Loucy (cell line): ENCODE measurements around the gene LRRC71.

Experiments used
- H2AFZ ChIP-seq: fragments of 200-600 bp; sonication (generic); 2 replicates; pipeline ENCODE4 v1.6.0; 2016; ENCODE audit warnings: antibody characterized with exemption, mild to moderate bottlenecking, low read length, moderate library complexity
- H3F3A ChIP-seq: fragments of 200-600 bp; 2 replicates; pipeline ENCODE4 v1.6.0; 2016; ENCODE audit warnings: antibody characterized with exemption, low read depth, mild to moderate bottlenecking
- H3K27me3 ChIP-seq: fragments of 200-600 bp; sonication (generic); 2 replicates; pipeline ENCODE4 v1.6.1; 2014; ENCODE audit warnings: low read length, mild to moderate bottlenecking; ENCODE audit not compliant: insufficient read depth, poor library complexity, severe bottlenecking
- H3K36me3 ChIP-seq: fragments of 200-600 bp; sonication (generic); 2 replicates; pipeline ENCODE4 v1.6.1; 2016; ENCODE audit warnings: low read length; ENCODE audit not compliant: insufficient read depth
- H3K4me1 ChIP-seq: fragments of 200-600 bp; sonication (generic); 2 replicates; pipeline ENCODE4 v1.5.1; 2014; ENCODE audit warnings: low read length, mild to moderate bottlenecking; ENCODE audit not compliant: insufficient read depth, poor library complexity, severe bottlenecking
- H3K4me2 ChIP-seq: fragments of 200-600 bp; sonication (generic); 2 replicates; pipeline ENCODE4 v1.6.0; 2014; ENCODE audit warnings: antibody characterized with exemption, low read length, low read depth, mild to moderate bottlenecking; ENCODE audit not compliant: poor library complexity, severe bottlenecking
- H3K4me3 ChIP-seq: fragments of 200-600 bp; sonication (generic); 2 replicates; pipeline ENCODE4 v1.5.1; 2014; ENCODE audit warnings: low read length, mild to moderate bottlenecking, mixed read lengths; ENCODE audit not compliant: poor library complexity, severe bottlenecking
- H3K79me2 ChIP-seq: fragments of 200-600 bp; sonication (generic); 2 replicates; pipeline ENCODE4 v1.6.1; 2014; ENCODE audit warnings: low read length; ENCODE audit not compliant: insufficient read depth
- H3K9ac ChIP-seq: fragments of 200-600 bp; sonication (generic); 2 replicates; pipeline ENCODE4 v1.6.0; 2014; ENCODE audit warnings: mild to moderate bottlenecking, low read depth, low read length, moderate library complexity; ENCODE audit not compliant: poor library complexity, severe bottlenecking
- H3K9me2 ChIP-seq: fragments of 200-600 bp; sonication (generic); replicated peaks from 2 replicates; pipeline ENCODE4 v1.6.1; 2016; ENCODE audit warnings: low read depth, low read length, mixed read lengths
- H3K9me3 ChIP-seq: fragments of 200-600 bp; sonication (generic); 2 replicates; pipeline ENCODE4 v1.6.1; 2014; ENCODE audit warnings: mild to moderate bottlenecking, antibody characterized with exemption, low read length, low read depth; ENCODE audit not compliant: insufficient read depth
- H4K20me1 ChIP-seq: fragments of 200-600 bp; sonication (generic); 2 replicates; pipeline ENCODE4 v1.6.0; 2014; ENCODE audit warnings: antibody characterized with exemption, low read length, mild to moderate bottlenecking; ENCODE audit not compliant: insufficient read depth, poor library complexity, severe bottlenecking
- EZH2phosphoT487 ChIP-seq: fragments of 200-600 bp; IDR thresholded peaks from 2 replicates; pipeline ENCODE4 v1.6.1; 2018; ENCODE audit warnings: antibody characterized with exemption, mild to moderate bottlenecking, moderate library complexity, borderline replicate concordance
- TF ChIP-seq, protein P1 (sequence below): fragments of 200-600 bp; sonication (generic); conservative IDR thresholded peaks from 2 replicates; pipeline ENCODE4 v1.5.1; 2014; ENCODE audit warnings: mild to moderate bottlenecking, antibody characterized with exemption, low read length

LRRC71 gene

DNA sequence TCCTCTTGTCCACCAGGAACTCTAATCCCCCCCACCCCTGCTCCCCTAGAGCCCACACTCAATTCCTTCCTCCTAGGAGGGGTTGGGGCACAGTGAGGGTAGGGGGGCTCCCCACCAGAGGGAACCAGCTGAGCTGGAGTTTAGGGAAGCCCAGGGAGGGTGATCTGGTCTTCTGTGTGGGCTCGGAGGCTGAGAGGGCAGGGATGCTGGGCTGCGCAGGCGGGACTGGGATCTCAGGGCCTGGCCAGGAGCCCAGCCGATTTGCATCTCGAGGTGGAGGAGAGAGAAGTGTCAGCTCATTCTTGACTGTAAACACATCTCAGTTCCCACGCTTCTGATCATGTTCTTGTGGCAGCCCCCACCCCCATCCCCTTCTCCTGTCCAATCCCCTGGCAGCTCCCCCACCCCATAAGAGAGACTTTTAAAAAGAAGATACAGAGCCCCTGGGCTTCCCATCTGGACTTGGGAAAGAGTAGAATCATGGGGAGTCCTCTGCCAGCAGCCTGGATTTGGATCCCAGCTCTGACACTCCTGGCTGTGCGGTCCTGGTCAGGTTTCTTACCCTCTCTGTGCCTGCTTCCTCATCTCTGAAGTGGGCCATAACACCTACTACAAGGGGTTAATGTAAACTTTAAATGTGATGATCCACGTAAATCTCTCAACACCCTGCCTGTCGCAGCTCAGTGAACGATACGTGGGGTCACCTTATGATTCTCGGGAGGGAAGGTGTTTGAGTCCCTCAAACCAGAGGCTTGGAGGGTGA is 20.3 kb upstream of the LRRC71 start:
- no peaks in the 10 kb centered on the region for H4K20me1 ChIP-seq
- H3K4me1 ChIP-seq, result no peaks in the 10 kb centered on the region
- H2AFZ ChIP-seq, result no peak overlapping the region
- H3K4me2 ChIP-seq, result no peak overlapping the region
- TF ChIP-seq, protein P1, sequence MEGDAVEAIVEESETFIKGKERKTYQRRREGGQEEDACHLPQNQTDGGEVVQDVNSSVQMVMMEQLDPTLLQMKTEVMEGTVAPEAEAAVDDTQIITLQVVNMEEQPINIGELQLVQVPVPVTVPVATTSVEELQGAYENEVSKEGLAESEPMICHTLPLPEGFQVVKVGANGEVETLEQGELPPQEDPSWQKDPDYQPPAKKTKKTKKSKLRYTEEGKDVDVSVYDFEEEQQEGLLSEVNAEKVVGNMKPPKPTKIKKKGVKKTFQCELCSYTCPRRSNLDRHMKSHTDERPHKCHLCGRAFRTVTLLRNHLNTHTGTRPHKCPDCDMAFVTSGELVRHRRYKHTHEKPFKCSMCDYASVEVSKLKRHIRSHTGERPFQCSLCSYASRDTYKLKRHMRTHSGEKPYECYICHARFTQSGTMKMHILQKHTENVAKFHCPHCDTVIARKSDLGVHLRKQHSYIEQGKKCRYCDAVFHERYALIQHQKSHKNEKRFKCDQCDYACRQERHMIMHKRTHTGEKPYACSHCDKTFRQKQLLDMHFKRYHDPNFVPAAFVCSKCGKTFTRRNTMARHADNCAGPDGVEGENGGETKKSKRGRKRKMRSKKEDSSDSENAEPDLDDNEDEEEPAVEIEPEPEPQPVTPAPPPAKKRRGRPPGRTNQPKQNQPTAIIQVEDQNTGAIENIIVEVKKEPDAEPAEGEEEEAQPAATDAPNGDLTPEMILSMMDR, result no peak
- no peak for TF ChIP-seq EZH2phosphoT487
- no peaks in the 10 kb centered on the region for H3K9me3 ChIP-seq
- H3K27me3 ChIP-seq, result no peaks in the 10 kb centered on the region
- no peaks in the 10 kb centered on the region for H3K36me3 ChIP-seq
- no peaks in the 10 kb centered on the region for H3K79me2 ChIP-seq
- H3K9me2 ChIP-seq, result no peaks in the 10 kb centered on the region
- no peak overlapping the region for H3K9ac ChIP-seq
- no peaks in the 10 kb centered on the region for H3F3A ChIP-seq
- H3K4me3 ChIP-seq, result no peak overlapping the region

DNA sequence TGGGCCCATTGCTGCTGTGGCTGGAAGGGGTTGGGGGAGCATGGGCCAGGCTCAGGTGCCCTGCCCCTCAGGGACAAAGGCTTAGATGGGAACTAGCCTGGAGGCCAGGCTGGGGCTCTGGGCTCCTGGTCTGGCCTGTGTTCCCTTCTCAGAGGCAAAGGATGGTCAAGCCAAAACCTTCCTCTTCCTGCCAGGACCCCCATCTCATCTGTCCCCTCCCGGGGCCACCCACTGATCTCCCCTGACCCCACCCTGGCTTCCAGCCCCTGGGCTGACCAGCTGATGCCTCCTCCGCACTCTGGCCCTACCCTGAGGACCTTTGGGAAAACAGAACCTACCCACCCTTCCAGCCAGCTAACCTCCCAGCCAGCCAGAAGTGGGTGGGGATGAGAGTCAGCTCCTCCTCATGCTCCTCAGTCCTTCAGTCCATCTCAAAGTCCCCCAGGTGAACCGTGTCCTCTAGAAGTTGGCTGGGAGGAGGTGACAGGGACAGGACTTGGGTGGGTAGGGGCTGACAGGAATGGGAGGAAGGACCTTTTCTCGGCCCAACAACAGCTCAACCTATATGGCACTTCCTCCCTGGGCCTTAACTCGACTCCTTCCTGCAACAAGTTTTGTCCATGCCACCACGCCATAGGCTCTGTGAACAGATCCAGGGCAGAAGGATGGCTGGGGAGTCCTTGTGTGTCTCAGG is 19.4 kb upstream of the LRRC71 start:
- no peaks in the 10 kb centered on the region for H3K79me2 ChIP-seq
- no peak overlapping the region for H3K4me2 ChIP-seq
- no peaks in the 10 kb centered on the region for H3K9me3 ChIP-seq
- H3K9ac ChIP-seq, result no peak overlapping the region
- no peak for TF ChIP-seq EZH2phosphoT487
- TF ChIP-seq, protein P1, result no peak
- no peaks in the 10 kb centered on the region for H3K4me1 ChIP-seq
- H2AFZ ChIP-seq, result no peak overlapping the region
- H3K9me2 ChIP-seq, result no peaks in the 10 kb centered on the region
- no peaks in the 10 kb centered on the region for H3K27me3 ChIP-seq
- no peaks in the 10 kb centered on the region for H3K36me3 ChIP-seq
- H4K20me1 ChIP-seq, result no peaks in the 10 kb centered on the region
- no peaks in the 10 kb centered on the region for H3F3A ChIP-seq
- no peak overlapping the region for H3K4me3 ChIP-seq

DNA sequence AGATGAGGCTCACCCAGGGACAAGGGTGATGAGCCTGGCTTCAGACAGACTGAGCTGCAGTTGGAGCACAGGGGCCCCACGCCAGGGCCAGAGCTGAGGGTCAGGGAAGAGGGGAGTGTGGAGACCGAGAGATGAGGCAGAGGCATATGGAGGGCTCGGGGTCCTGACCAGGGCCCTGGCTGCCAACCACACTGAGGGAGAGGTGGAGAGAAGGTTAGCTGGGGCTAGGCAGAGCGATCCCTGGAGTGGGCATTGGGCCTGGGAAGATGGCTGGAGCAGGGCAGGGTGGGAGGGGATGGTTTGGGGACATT is 18.9 kb upstream of the LRRC71 start:
- H3K27me3 ChIP-seq, result no peaks in the 10 kb centered on the region
- no peaks in the 10 kb centered on the region for H3K9me2 ChIP-seq
- H3K79me2 ChIP-seq, result no peaks in the 10 kb centered on the region
- no peak overlapping the region for H3K4me2 ChIP-seq
- no peaks in the 10 kb centered on the region for H3K4me1 ChIP-seq
- H4K20me1 ChIP-seq, result no peaks in the 10 kb centered on the region
- no peak overlapping the region for H2AFZ ChIP-seq
- TF ChIP-seq, protein P1, result no peak
- no peak for TF ChIP-seq EZH2phosphoT487
- no peaks in the 10 kb centered on the region for H3K36me3 ChIP-seq
- no peaks in the 10 kb centered on the region for H3F3A ChIP-seq
- H3K9me3 ChIP-seq, result no peaks in the 10 kb centered on the region
- no peak overlapping the region for H3K4me3 ChIP-seq
- H3K9ac ChIP-seq, result no peak overlapping the region
